GM15510 (cell line): Measurements from ENCODE around the gene CAMTA1.

ENCODE experiments used
- POLR2A ChIP-seq: IDR thresholded peaks from 3 replicates; pipeline ENCODE4 v1.6.1; 2011; ENCODE audit warnings: borderline replicate concordance; ENCODE audit not compliant: insufficient read length; ENCODE audit errors: extremely low read depth

The CAMTA1 gene

GRCh38 chr1:7171168-7171567, 385.9 kb downstream of the CAMTA1 start:
- TF ChIP-seq POLR2A = no peak

GRCh38 chr1:7171574-7171973, 386.3 kb downstream of the CAMTA1 start:
- TF ChIP-seq POLR2A = no peak

DNA sequence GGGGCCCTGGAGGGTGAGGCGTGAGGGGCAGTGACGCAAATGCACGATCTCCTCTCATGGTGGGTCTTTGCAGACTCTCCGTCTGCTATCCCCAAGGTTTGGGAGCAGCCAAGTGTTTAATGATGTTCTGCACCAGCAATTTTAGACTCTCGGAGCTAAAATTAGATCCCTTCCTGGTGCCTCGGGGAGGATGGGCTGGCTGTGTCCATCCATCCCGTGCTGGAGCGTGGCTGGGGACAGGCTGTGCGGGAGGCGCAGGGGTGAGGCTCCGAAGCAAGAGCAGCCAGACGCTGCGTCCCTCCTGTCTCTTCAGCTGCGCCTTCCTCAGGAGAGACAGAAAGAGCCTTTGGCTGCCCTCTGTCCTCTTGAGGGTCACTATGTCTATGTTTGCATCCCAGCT, 387.6 kb downstream of the CAMTA1 start:
- TF ChIP-seq POLR2A = no peak

GRCh38 chr1:7174561-7174960, 389.3 kb downstream of the CAMTA1 start:
- no peak for TF ChIP-seq POLR2A

DNA sequence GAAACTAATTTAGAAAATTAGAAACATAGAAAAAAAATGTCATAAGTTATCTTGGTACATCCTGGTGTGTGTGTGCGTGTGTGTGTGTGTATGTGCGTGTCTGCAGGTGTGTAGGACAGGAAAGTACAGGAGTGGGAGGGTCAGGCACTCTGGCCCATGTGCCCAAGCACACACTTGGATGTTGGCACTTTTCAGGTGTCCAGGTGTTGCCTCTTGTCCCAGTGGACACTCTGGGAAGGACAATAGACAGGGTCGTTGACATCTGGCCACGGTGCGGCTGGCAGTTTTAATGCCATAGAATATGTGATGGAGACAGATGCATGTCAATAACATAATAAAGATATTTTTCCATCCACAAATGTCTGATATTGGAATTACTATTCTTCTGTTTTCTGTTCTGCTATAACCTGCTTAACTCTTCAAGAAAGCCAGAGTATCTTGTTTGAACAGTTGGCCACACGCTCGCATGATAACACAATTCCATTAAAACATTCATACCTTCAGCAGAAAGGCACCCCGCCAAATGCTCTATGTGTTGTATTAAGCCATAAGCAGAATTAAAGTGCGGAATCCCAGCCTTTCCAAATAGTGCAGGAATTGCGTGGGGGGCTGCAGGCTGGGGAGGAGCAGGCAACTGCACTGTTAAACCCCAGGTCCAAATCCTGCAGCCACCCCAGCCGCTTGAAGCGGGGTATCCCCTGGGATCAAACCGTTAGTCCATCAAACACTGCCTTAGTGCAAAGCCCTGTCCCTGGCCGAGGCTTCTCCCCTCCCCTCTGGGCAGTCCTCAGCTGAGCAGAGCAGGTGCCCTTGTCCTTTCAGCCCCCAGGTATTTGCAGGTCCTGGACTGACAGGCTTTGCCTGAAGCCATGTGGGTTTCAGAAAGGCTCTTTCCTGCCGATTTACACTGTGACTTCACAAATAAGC, 390.0 kb downstream of the CAMTA1 start:
- TF ChIP-seq POLR2A = no peak

- TF ChIP-seq POLR2A = no peak
Observed at GRCh38 chr1:7177021-7177420, 391.8 kb downstream of the CAMTA1 start.

DNA sequence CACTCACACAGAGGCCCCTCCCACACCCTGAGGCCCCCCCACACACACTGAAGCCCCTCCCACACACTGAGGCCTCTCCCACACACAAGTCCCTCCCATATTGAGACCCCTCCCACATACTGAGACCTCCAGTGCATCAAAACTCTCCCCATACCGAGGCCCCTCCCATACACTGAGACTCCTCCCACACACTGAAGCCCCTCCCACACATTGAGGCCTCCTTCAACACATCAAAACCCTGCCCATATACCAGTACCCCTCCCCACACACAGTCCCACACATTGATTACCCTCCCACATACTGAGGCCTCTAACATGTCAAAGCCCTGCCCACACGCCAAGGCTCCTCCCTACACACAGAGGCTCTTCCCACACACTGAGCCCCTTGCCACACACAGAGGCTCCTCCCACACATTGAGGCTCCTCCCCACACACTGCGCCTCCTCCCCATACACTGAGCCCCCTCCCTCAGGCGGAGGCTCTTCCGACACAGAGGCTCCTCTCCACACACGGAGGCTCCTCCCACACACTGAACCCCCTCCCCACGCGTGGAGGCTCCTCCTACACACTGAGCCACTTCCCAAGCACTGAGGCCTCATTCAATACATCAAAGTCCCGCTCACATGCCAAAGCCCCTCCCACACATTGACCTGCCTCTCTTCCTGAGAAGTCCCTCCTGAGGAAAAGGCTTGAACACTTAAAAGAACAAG, 392.3 kb downstream of the CAMTA1 start:
- TF ChIP-seq POLR2A = no peak

DNA sequence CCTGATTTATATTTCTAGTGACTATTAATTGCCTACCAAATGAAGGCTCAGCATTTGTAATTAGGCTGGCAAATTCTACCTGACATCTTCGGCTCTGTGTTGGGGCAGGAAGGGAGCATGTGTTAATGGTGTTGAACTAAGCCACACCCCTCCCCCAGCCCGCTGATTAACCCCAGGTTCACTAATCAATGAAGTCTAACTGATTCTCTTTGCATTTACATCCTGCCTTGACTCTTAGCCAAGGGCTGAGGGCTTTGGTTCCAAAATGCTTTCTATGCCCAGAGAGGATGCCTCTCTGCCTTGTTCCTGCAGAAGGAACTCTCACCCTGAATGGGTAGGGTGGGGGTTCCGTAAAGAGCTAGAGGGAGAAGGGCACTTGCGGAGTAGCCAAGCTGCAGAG, 393.1 kb downstream of the CAMTA1 start:
- no peak for TF ChIP-seq POLR2A

DNA sequence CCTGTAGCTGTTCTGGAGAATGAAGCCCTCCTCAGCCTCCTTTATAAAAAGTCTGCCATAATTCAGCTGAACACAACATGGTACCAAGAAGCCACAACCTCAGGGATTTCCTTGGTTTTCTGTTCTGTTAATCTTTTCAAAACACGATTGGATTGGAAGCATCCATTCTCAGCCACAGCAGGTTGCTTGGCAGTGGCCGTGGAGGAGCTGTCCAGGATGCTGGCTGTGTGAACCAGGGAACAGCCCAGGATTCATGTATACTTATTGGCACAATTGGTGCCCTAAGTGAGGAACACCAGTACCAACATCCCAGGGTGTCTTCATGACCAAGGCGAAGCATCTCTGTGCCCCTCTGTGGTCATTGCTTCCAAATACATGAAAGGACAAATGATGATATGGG, 393.5 kb downstream of the CAMTA1 start:
- no peak for TF ChIP-seq POLR2A

DNA sequence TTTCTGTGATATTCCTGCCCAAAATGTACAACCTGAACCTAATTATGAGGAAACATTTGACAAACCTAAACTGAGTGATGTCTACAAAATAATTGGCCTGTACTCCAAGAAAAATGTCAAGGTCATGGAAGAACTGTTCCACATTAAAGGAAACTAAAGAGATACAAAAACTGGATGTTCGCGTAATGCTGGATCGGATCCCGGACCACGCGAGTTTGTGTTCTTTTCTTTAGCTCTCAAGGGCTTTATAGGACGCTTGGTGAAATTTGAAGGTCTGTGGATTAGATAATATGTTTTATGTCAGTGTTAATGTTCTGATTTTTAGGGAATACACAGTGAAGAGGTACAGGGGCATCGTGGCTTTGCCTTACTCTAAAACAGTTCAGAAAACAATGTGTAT, 400.5 kb downstream of the CAMTA1 start:
- TF ChIP-seq POLR2A = no peak

DNA sequence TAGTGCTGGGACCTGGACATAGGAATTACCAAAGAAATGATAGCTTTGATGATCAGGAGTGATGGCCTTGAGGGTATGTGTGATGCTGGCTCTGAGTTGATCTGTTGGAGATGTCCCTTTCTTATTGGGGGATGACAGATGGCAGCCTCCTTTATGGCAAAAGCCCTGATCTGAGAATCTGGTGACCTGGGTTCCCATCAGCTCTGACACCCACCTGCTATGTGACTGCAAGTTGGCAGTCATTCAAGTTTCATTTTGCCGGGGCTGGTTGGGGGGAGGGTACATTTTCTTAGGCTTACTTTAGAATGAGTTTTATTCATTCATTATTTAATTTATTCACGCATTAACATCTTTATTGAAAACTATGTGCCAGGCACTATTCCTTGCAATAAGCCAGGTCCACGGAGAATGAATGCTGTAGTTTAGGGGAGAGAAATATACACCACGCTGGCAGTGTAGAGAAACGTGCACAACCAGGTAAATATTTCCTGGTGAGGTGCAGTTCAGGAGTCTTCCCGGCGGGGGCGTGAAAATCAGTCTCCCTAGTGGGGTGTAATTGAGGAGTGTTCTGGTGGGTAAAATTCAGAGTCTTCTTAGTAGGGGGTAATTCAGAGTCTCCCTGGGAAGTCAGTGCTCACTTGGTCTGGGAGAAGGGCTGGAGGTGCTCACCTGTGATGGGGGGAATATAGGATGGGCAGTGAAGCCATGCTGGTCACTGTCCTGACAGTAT, 401.3 kb downstream of the CAMTA1 start:
- no peak for TF ChIP-seq POLR2A

DNA sequence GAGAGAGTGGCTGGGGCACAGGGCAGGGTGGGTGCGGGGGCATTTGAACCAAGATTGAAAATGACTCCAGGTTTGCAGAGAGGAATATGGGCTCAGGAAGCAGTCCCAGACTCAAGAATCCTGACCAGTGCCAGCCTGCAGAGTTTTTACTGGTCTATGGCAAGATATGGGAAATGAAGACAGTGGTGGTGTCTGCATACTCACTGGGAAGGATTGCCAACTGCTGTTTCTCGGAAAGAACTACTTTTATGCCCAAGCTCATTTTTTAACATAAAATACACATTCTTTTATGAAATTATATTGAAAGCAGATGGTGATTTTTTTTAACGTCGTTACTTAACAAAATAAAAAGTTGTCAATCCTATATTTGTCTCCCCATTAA, 401.8 kb downstream of the CAMTA1 start:
- TF ChIP-seq POLR2A = no peak

DNA sequence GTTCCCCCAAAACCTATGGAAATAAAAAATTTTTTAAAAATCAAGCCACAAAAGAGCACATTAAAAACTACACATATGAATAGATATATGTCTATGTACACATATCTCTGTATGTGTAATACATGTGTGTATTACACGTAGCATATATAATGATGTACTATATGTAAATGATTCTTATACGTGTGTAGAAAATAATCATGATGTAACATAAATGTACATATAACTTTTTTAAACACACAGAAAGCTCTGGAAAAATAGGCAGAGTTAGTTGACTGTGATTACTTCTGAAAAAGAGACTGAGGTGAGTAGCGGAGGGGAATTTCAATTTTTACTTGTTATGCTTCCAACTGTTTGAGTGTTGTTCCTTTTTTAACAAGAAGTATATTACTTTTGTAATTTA, 405.0 kb downstream of the CAMTA1 start:
- TF ChIP-seq POLR2A = no peak

- no peak for TF ChIP-seq POLR2A
Observed at GRCh38 chr1:7192453-7192852, 407.2 kb downstream of the CAMTA1 start.
